Uterus (tissue), 4 donors: ENCODE measurements around the gene GALNT2. TPM values are rescaled to one million over a fixed set of nuclear protein-coding genes. Genes with fewer than 3 reads are reported as not detected.

Source experiments
- DNase-seq, 2 donors: peaks; one replicate each; pipeline ENCODE4 v3.0.0-alpha.2; 2019 to 2020
- H3K27ac ChIP-seq, 2 donors: fragments of 200-600 bp; sonication (generic); 1 replicate in 1 of 2; 2 replicates in 1 of 2; pipeline ENCODE4 v1.5.1; 2016 to 2018
- H3K27me3 ChIP-seq, 2 donors: fragments of 200-600 bp; sonication (generic); one replicate each; pipeline ENCODE4 v1.5.1; 2018 to 2019; ENCODE audit warnings: control low read depth in 1 of 2
- H3K36me3 ChIP-seq, 2 donors: fragments of 200-600 bp; sonication (generic); one replicate each; pipeline ENCODE4 v1.5.1; 2019; ENCODE audit warnings: control low read depth in 1 of 2
- H3K4me1 ChIP-seq, 2 donors: fragments of 200-600 bp; sonication (generic); one replicate each; pipeline ENCODE4 v1.5.1; 2018 to 2019; ENCODE audit warnings: control low read depth in 1 of 2
- H3K4me3 ChIP-seq, 2 donors: fragments of 200-600 bp; sonication (generic); 1 replicate in 1 of 2; 2 replicates in 1 of 2; pipeline ENCODE4 v1.5.1; 2018 to 2019; ENCODE audit warnings: mild to moderate bottlenecking in 1 of 2
- H3K9me3 ChIP-seq, 2 donors: fragments of 200-600 bp; sonication (generic); one replicate each; pipeline ENCODE4 v1.5.1; 2019; ENCODE audit warnings: control low read depth in 1 of 2
- POLR2A ChIP-seq, 2 donors: fragments of 450-650 bp; IDR thresholded peaks; one replicate each; pipeline ENCODE4 v1.6.1; 2016; ENCODE audit warnings: antibody characterized with exemption in 2 of 2, mild to moderate bottlenecking in 1 of 2, moderate library complexity in 1 of 2
- intact Hi-C: fragments of 100-400 bp; cut with DNase I; formaldehyde crosslinking; loops from one replicate; pipeline ENCODE4 v1.15.1; 2023; ENCODE audit warnings: low total_unique reads
- total RNA-seq, 4 donors: library from RNA; depleted of rRNA in 3 of 4; stranded (reverse); fragments of >200 nt in 3 of 4; gene quantifications; one replicate each; pipeline versions ENCODE4 v1.1.0 to v1.2.4, GENCODE V29; 2014 to 2023
- TF ChIP-seq, protein P1 (sequence below), 4 experiments: fragments of 200-600 bp in 2 of 4; fragments of 450-650 bp in 2 of 4; sonication (generic) in 2 of 4; IDR thresholded peaks; one replicate each; pipeline ENCODE4 v1.5.1; 2016 to 2019; ENCODE audit warnings: antibody characterized with exemption in 4 of 4, mild to moderate bottlenecking in 2 of 4, moderate library complexity in 1 of 4
- donor health status: DM: yes; HTN: yes; CAD: no.

The GALNT2 gene
- total RNA-seq, 4 donors from 2014 or later, result 13.6 to 51.6 (median 39.6) TPM

DNA sequence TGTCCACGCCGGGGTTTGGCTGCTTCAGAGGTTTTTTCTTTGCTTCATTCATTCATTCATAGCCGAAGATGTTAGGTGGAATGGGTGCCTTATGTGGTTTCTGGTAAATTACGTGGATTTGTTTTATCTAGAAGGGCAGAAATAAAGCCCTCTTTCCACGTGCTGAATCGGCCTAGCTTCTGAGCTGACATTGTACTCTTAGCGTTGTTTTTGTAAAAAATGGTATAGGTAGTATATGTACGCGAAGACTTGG lies 1.5 kb downstream of the GALNT2 start:
- H3K36me3 ChIP-seq, result no peaks in the 10 kb centered on the region
- peak overlapping the region in 1 of 2 donors; percentile 92 for H3K27ac ChIP-seq
- TF ChIP-seq POLR2A (IDR thresholded peaks at IDR 0.05), result no peak
- TF ChIP-seq, protein P1, sequence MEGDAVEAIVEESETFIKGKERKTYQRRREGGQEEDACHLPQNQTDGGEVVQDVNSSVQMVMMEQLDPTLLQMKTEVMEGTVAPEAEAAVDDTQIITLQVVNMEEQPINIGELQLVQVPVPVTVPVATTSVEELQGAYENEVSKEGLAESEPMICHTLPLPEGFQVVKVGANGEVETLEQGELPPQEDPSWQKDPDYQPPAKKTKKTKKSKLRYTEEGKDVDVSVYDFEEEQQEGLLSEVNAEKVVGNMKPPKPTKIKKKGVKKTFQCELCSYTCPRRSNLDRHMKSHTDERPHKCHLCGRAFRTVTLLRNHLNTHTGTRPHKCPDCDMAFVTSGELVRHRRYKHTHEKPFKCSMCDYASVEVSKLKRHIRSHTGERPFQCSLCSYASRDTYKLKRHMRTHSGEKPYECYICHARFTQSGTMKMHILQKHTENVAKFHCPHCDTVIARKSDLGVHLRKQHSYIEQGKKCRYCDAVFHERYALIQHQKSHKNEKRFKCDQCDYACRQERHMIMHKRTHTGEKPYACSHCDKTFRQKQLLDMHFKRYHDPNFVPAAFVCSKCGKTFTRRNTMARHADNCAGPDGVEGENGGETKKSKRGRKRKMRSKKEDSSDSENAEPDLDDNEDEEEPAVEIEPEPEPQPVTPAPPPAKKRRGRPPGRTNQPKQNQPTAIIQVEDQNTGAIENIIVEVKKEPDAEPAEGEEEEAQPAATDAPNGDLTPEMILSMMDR (IDR thresholded peaks at IDR 0.05), result no peak
- H3K9me3 ChIP-seq, result no peaks in the 10 kb centered on the region
- H3K4me1 ChIP-seq, result peaks cover 6% of the 10 kb centered on the region in 2 donors
- no peak for DNase-seq
- peak overlapping the region; percentile 55 to 89 for H3K4me3 ChIP-seq
- no peaks in the 10 kb centered on the region for H3K27me3 ChIP-seq
- intact Hi-C loops, result no loop called here

DNA sequence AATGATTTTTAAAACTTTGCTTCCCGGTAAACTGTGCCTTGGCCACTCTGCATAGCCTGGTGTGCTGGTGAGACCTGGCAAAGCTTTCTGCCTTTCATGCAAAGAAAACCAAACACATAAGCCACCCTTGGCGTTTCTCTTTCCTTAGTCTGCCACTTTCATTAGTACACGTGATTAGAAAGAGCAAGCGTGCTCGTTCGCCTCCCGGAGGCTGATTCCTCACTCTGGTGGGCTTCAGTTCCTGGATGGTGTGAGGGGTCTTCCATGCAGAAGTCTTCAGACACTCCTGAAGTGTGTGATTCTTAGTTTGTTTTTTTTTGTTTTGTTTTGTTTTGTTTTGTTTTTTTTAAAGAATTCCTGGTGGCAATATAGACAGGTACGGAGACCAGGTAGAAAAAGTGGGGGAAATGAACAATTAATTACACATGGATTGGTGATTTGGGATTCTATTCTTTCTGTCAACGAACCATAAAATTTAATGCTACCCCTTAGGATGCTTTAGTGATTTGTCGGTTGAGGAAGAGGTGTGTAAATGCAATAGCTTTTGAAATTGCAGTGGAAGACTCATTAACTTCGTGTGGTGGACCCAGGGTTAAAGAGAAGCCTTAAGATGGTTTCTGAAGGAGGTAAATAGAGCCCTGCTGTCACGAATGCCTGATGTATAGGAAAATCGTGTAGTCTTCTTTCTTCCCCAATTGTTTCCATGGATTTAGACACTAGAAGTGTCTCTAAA lies 2.1 kb downstream of the GALNT2 start:
- intact Hi-C loops, result no loop called here
- DNase-seq, result no peak
- H3K27ac ChIP-seq, result no peak overlapping the region

DNA sequence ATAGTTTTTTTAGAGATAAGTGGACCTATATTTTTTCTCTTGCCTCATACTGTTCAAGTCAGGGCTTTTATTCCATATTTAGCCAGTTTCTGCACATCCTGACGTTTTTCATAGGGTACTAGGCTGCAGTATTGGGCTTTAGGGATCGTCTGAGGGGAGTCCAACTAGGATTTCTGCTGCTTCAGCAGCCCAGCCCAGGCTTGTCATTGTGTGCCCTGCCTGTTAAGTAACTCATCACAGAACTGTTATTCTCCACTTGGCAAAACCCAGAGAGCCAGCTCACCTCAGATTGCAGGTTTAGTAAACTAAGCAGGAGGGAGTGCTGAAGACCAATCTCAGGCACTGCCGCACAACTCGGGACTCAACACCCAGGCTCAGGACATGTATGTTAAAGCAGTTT lies 2.8 kb downstream of the GALNT2 start:
- Histone ChIP-seq H3K36me3 (no peaks in the 10 kb centered on the region), H3K4me3 (no peak overlapping the region), H3K27me3 (no peaks in the 10 kb centered on the region), H3K27ac (no peak overlapping the region), H3K9me3 (no peaks in the 10 kb centered on the region), H3K4me1 (peaks cover 6% of the 10 kb centered on the region in 2 donors)
- intact Hi-C loops, result no loop called here
- no peak for TF ChIP-seq POLR2A (IDR thresholded peaks at IDR 0.05)
- TF ChIP-seq, protein P1 (IDR thresholded peaks at IDR 0.05), result no peak
- DNase-seq, result no peak

More for the DNA sequence above, 2.1 kb downstream of the GALNT2 start:
- no peaks in the 10 kb centered on the region for H3K36me3 ChIP-seq
- H3K4me1 ChIP-seq, result peaks cover 6% of the 10 kb centered on the region in 2 donors
- peak overlapping the region in 1 of 2 donors; percentile 89 for H3K4me3 ChIP-seq
- H3K27me3 ChIP-seq, result no peaks in the 10 kb centered on the region
- TF ChIP-seq POLR2A (IDR thresholded peaks at IDR 0.05), result no peak
- TF ChIP-seq, protein P1 (IDR thresholded peaks at IDR 0.05), result no peak
- H3K9me3 ChIP-seq, result no peaks in the 10 kb centered on the region

DNA sequence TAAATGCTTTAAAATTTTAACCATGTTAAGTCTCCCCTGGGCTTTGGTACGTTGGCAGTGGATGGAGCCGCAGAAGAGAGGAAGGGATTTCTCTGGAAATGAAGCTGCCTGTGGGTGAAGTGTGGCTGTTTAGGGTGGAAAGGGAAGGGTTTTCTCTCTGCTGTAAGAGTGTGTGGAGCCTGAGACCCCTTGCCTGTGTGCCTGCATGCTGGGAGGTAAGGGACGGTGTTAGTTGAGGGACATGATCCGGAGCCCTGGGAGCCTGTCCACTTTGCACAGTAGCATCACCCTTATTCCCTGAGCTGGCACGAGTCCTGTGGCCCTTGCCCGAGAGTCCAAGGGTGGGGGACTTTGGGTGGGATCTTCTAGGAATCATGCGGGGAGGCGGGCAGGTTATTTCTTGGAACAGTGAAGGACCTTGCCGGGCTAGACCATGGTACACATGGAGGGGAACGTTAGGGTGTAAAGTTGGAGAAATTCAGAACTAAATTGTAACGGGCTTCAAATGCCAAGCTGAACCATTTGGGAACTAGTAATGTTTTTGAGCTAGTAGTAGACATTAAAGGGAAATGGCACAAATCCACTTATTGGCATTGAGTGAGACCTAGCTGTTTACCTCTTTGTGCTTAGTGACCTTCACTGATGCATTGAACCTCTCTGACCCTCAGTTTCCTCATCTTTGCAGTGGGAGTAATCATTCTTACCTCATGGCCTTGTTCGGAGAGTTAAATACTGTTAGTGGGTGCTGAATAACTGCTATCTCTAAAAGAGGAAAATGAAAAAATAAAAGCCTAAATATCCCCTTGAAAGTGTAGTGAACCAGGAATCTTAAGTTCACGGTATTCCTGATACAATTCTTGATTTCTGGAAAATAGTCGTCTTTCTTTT lies 3.5 kb downstream of the GALNT2 start:
- DNase-seq, result no peak
- Histone ChIP-seq H3K27me3 (no peaks in the 10 kb centered on the region), H3K4me3 (no peak overlapping the region), H3K9me3 (no peaks in the 10 kb centered on the region), H3K4me1 (peaks cover 6% of the 10 kb centered on the region in 2 donors), H3K36me3 (no peaks in the 10 kb centered on the region), H3K27ac (no peak overlapping the region)
- intact Hi-C loops, result no loop called here
- TF ChIP-seq, protein P1 (IDR thresholded peaks at IDR 0.05), result no peak
- TF ChIP-seq POLR2A (IDR thresholded peaks at IDR 0.05), result no peak

DNA sequence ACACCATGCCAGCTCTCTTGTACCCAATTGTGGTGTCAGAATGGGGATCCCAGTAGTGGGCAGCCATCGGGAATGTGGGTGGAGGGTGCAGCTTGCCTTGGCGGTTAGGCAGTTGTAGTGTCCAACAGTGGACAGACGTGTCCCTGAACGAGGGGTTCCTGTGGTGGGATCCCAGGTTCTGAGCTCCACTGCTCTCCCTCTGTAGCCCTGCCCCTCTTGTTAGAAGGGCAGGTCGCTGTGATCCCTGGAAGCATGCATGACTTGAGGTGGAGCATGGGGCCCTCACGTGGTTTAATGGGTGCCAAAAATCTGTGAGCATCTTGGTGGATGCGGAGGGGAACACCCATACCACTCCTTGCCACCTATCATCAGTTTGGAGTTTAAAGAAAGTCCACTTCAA lies 4.3 kb downstream of the GALNT2 start:
- Histone ChIP-seq H3K4me1 (peaks cover 6% of the 10 kb centered on the region in 2 donors), H3K27ac (no peak overlapping the region)
- intact Hi-C loops, result no loop called here

More for the DNA sequence above, 4.3 kb downstream of the GALNT2 start:
- Histone ChIP-seq H3K9me3 (no peaks in the 10 kb centered on the region), H3K36me3 (no peaks in the 10 kb centered on the region), H3K27me3 (no peaks in the 10 kb centered on the region), H3K4me3 (no peak overlapping the region)
- TF ChIP-seq POLR2A (IDR thresholded peaks at IDR 0.05), result no peak
- TF ChIP-seq, protein P1 (IDR thresholded peaks at IDR 0.05), result no peak
- DNase-seq, result no peak
